SW480 (cell line): Measurements from ENCODE around the gene STRA6.

Source experiments
- DNase-seq: peaks from one replicate; pipeline ENCODE4 v3.0.0-alpha.2; 2016; ENCODE audit warnings: low spot score

Gene STRA6

GRCh38 chr15:74132681-74133651 is 69.6 kb downstream of the STRA6 start:
- DNase-seq, result no peak

GRCh38 chr15:74131628-74132413 is 70.8 kb downstream of the STRA6 start:
- no peak for DNase-seq

- DNase-seq, result no peak
Measured at GRCh38 chr15:74130849-74131627, 71.5 kb downstream of the STRA6 start.

- DNase-seq, result no peak
Measured at GRCh38 chr15:74130155-74130848, 72.3 kb downstream of the STRA6 start, which contains the start of gene ISLR2. ISLR2 (plus strand) TSS chr15:74130586; CDS start chr15:74132755, 2,169 bp downstream.

- no peak for DNase-seq
Measured at GRCh38 chr15:74129586-74130154, 72.9 kb downstream of the STRA6 start.
